Stimulated activated CD8-positive, alpha-beta memory T cell treated with anti-CD3 and anti-CD28 coated beads, Interleukin-7, amount 100 ng/mL, for 1 hour (primary cell): ENCODE measurements around the gene WNK4.

Source experiments
- DNase-seq, 2 donors: peaks; one replicate each; pipeline ENCODE4 v3.0.0-alpha.2; 2020; ENCODE audit warnings: low read depth in 2 of 2

WNK4 gene

GRCh38 chr17:42772945-42773289, 7.5 kb upstream of the WNK4 start:
- no peak for DNase-seq

GRCh38 chr17:42773290-42774035, 6.9 kb upstream of the WNK4 start, which contains the start of gene VPS25:
TSS of gene VPS25 (plus strand) at chr17:42773449. CDS start at chr17:42773476, 27 bp downstream.
- peak; percentile 48 to 63 for DNase-seq

GRCh38 chr17:42774066-42774745, 6.2 kb upstream of the WNK4 start:
- DNase-seq, result no peak

GRCh38 chr17:42775534-42776098, 4.8 kb upstream of the WNK4 start:
- DNase-seq, result no peak

GRCh38 chr17:42778570-42778969, 1.8 kb upstream of the WNK4 start:
- no peak for DNase-seq

GRCh38 chr17:42779304-42779935, 990 bp upstream of the WNK4 start:
- DNase-seq, result no peak

- no peak for DNase-seq
Observed at GRCh38 chr17:42780851-42781638, 635 bp downstream of the WNK4 start.

- no peak for DNase-seq
Observed at GRCh38 chr17:42781639-42782165, 1.3 kb downstream of the WNK4 start.

- DNase-seq, result no peak
Observed at GRCh38 chr17:42782166-42783061, 2.0 kb downstream of the WNK4 start.

GRCh38 chr17:42783062-42783790, 2.8 kb downstream of the WNK4 start:
- no peak for DNase-seq

GRCh38 chr17:42783791-42784138, 3.4 kb downstream of the WNK4 start:
- no peak for DNase-seq

GRCh38 chr17:42784409-42784808, 4.0 kb downstream of the WNK4 start:
- DNase-seq, result no peak

GRCh38 chr17:42784811-42785592, 4.6 kb downstream of the WNK4 start:
- DNase-seq, result no peak

GRCh38 chr17:42787266-42787665, 6.9 kb downstream of the WNK4 start:
- DNase-seq, result no peak

- DNase-seq, result no peak
Observed at GRCh38 chr17:42791948-42792347, 11.5 kb downstream of the WNK4 start.

GRCh38 chr17:42792545-42792944, 12.1 kb downstream of the WNK4 start:
- DNase-seq, result no peak

GRCh38 chr17:42795061-42795460, 14.7 kb downstream of the WNK4 start:
- DNase-seq, result no peak

GRCh38 chr17:42795465-42795864, 15.1 kb downstream of the WNK4 start:
- DNase-seq, result no peak
